HCT116 (cell line): ENCODE results near the gene ZFAND6. TPM values are rescaled to one million over a fixed set of nuclear protein-coding genes. Genes with fewer than 3 reads are reported as not detected.

Experiments
- ATAC-seq: fragments of 200-7000 bp; cut with Tn5 transposase; 2 replicates; pipeline ENCODE4 v1.9.1; 2020; ENCODE audit warnings: mild to moderate bottlenecking, moderate library complexity
- BruUV-seq: library from RNA; stranded (reverse); fragments of 400-500 nt; replicated peaks from 2 replicates; lab custom pipeline; 2021; lab: Mats Ljungman, UMichigan
- CTCF ChIA-PET: fragments of 300-600 bp; sonication (Branson Sonifier 250); formaldehyde crosslinking; loops from one replicate; lab custom pipeline; 2021; ENCODE audit warnings: antibody characterized with exemption; lab: Charles Lee
- POLR2A ChIA-PET: fragments of 300-600, 350-600 bp; sonication (Branson Sonifier 250); formaldehyde crosslinking; loops from one replicate; lab custom pipeline; 2021; ENCODE audit warnings: antibody characterized with exemption; lab: Charles Lee
- RAD21 ChIA-PET, 2 experiments: fragments of 300-600 bp; sonication (Branson Sonifier 250); formaldehyde crosslinking; loops; one replicate each; lab custom pipeline; 2023; ENCODE audit warnings: low total read pairs in 2 of 2; ENCODE audit not compliant: uncharacterized antibody in 2 of 2, unreplicated experiment in 2 of 2, low non-redundant PET in 1 of 2; lab: Charles Lee
- DNase-seq: peaks from one replicate; pipeline ENCODE4 v3.0.0-alpha.2; 2010; ENCODE audit warnings: low read depth, low spot score
- H2AFZ ChIP-seq: fragments of 200-600 bp; shearing (Covaris generic), sonication (generic); 2 replicates; pipeline ENCODE4 v1.6.1; 2017; ENCODE audit warnings: low read depth, mixed run types, mixed read lengths, antibody characterized with exemption, low read length; ENCODE audit not compliant: poor library complexity, severe bottlenecking
- H3K27ac ChIP-seq: 2 replicates; pipeline ENCODE4 v1.5.1; 2012; ENCODE audit warnings: low read depth, low read length
- H3K27me3 ChIP-seq: fragments of 200-600 bp; sonication (generic); 2 replicates; pipeline ENCODE4 v1.6.1; 2016; ENCODE audit warnings: mixed run types, low read length, mixed read lengths; ENCODE audit not compliant: insufficient read depth
- H3K36me3 ChIP-seq, 2 experiments: fragments of 200-500 bp in 1 of 2; fragments of 200-600 bp in 1 of 2; sonication (Bioruptor generic) in 1 of 2; sonication (generic) in 1 of 2; 2 replicates each; pipeline versions ENCODE4 v1.5.1 to v1.6.1; 2014 to 2016; ENCODE audit warnings: low read length in 2 of 2, inconsistent platforms in 1 of 2, mixed read lengths in 1 of 2, mixed run types in 1 of 2; ENCODE audit not compliant: insufficient read depth in 2 of 2, control insufficient read depth in 1 of 2
- H3K4me1 ChIP-seq, 2 experiments: fragments of 200-600 bp in 1 of 2; sonication (generic) in 1 of 2; 2 replicates each; pipeline versions ENCODE4 v1.5.1 to v1.6.1; 2012 to 2017; ENCODE audit warnings: low read length in 2 of 2, inconsistent platforms in 1 of 2, mild to moderate bottlenecking in 1 of 2, mixed read lengths in 1 of 2, mixed run types in 1 of 2, moderate library complexity in 1 of 2; ENCODE audit not compliant: insufficient read depth in 2 of 2, control insufficient read depth in 1 of 2
- H3K4me2 ChIP-seq: fragments of 200-600 bp; sonication (generic); 2 replicates; pipeline ENCODE4 v1.6.1; 2017; ENCODE audit warnings: mixed run types, low read length, mixed read lengths
- H3K4me3 ChIP-seq, 2 experiments: fragments of 200-600 bp in 1 of 2; sonication (generic) in 1 of 2; replicated peaks in 1 of 2; 2 replicates each; pipeline ENCODE4 v1.5.1; 2011 to 2016; ENCODE audit warnings: low read length in 2 of 2, control low read depth in 1 of 2, low read depth in 1 of 2, mild to moderate bottlenecking in 1 of 2, mixed read lengths in 1 of 2, mixed run types in 1 of 2
- H3K79me2 ChIP-seq: fragments of 200-600 bp; sonication (generic); 2 replicates; pipeline ENCODE4 v1.6.1; 2017; ENCODE audit warnings: mild to moderate bottlenecking, mixed run types, low read length, moderate library complexity, mixed read lengths; ENCODE audit not compliant: insufficient read depth
- H3K9ac ChIP-seq: fragments of 200-600 bp; sonication (generic); 2 replicates; pipeline ENCODE4 v1.6.1; 2016; ENCODE audit warnings: low read length, mixed read lengths
- H3K9me2 ChIP-seq: fragments of 200-600 bp; sonication (generic), shearing (Covaris generic); 2 replicates; pipeline ENCODE4 v1.6.1; 2017; ENCODE audit warnings: mixed run types, mild to moderate bottlenecking, moderate library complexity; ENCODE audit not compliant: insufficient read depth
- H3K9me3 ChIP-seq, 2 experiments: fragments of 200-500 bp in 1 of 2; fragments of 200-600 bp in 1 of 2; sonication (Bioruptor generic) in 1 of 2; sonication (generic) in 1 of 2; 2 replicates each; pipeline ENCODE4 v1.6.1; 2014 to 2017; ENCODE audit warnings: low read length in 2 of 2, mixed read lengths in 2 of 2, inconsistent platforms in 1 of 2, low read depth in 1 of 2, mild to moderate bottlenecking in 1 of 2, mixed run types in 1 of 2, moderate library complexity in 1 of 2; ENCODE audit not compliant: control insufficient read depth in 1 of 2, insufficient read depth in 1 of 2
- H4K20me1 ChIP-seq: fragments of 200-600 bp; sonication (generic), shearing (Covaris generic); 2 replicates; pipeline ENCODE4 v1.6.1; 2017; ENCODE audit warnings: mixed run types, mild to moderate bottlenecking, moderate library complexity; ENCODE audit not compliant: insufficient read depth
- CEBPB ChIP-seq: IDR thresholded peaks from 2 replicates; pipeline ENCODE4 v1.6.1; 2012; ENCODE audit warnings: low read depth
- CTCF ChIP-seq, 3 experiments: fragments of 200-600 bp in 1 of 3; sonication (generic) in 1 of 3; IDR thresholded peaks in 2 of 3; conservative IDR thresholded peaks in 1 of 3; 2 replicates each; pipeline ENCODE4 v1.5.1; 2012 to 2017; ENCODE audit warnings: low read depth in 2 of 3, low read length in 2 of 3, antibody characterized with exemption in 1 of 3, borderline replicate concordance in 1 of 3, control low read depth in 1 of 3, mild to moderate bottlenecking in 1 of 3, mixed read lengths in 1 of 3, mixed run types in 1 of 3, moderate library complexity in 1 of 3; ENCODE audit not compliant: insufficient read depth in 1 of 3
- EZH2 ChIP-seq: fragments of 200-600 bp; sonication (generic); IDR thresholded peaks from 2 replicates; pipeline ENCODE4 v1.6.1; 2017; ENCODE audit warnings: antibody characterized with exemption, mixed run types
- intact Hi-C: fragments of 100-400 bp; cut with micrococcal nuclease; formaldehyde crosslinking; loops from 2 replicates; pipeline ENCODE4 v1.10.0; 2022
- total RNA-seq: library from RNA; stranded (reverse); gene quantifications from one replicate; pipeline ENCODE4 v1.2.1, GENCODE V29; 2021; ENCODE audit not compliant: unreplicated experiment

Gene ZFAND6
- total RNA-seq, 1 experiment from 2014 or later = 51.3 TPM

- ChIA-PET CTCF (interaction anchor here (1.1 kb wide), 2 partner anchors 9 to 10 kb away, joined by 3 to 4 read pairs; no protein-coding TSS in a partner anchor), POLR2A (interaction anchor here (0.6 kb wide), 1 partner anchor 122 kb away, joined by 3 read pairs; no protein-coding TSS in a partner anchor), RAD21 (no interaction called here)
- TF ChIP-seq CEBPB (no peak), EZH2 (no peak)
- no TSS peak for BruUV-seq
- no peaks in the 10 kb centered on the region for H4K20me1 ChIP-seq
- H3K4me2 ChIP-seq = no peak overlapping the region
- no peaks in the 10 kb centered on the region for H3K27me3 ChIP-seq
- H3K9me2 ChIP-seq = no peaks in the 10 kb centered on the region
- ATAC-seq (no peak), DNase-seq (no peak)
- no peak overlapping the region for H3K27ac ChIP-seq
- no peak overlapping the region for H3K4me3 ChIP-seq
- H3K79me2 ChIP-seq = peaks cover 64% of the 10 kb centered on the region
- H3K9ac ChIP-seq = no peak overlapping the region
- H3K36me3 ChIP-seq = no peaks in the 10 kb centered on the region
- no peaks in the 10 kb centered on the region for H3K4me1 ChIP-seq
- H3K9me3 ChIP-seq = no peaks in the 10 kb centered on the region
- intact Hi-C loops = no loop called here
- H2AFZ ChIP-seq = no peak overlapping the region
These were observed 21.9 kb downstream of the ZFAND6 start for GRCh38 chr15:80081390-80081789.

GRCh38 chr15:80087104-80087503 is 27.6 kb downstream of the ZFAND6 start:
- no peak for DNase-seq
- H3K9ac ChIP-seq = no peak overlapping the region
- no peak overlapping the region for H3K27ac ChIP-seq
- H3K4me2 ChIP-seq = no peak overlapping the region
- TF ChIP-seq EZH2 (no peak), CTCF (IDR thresholded peaks at IDR 0.05 in 2 of 3, conservative IDR thresholded peaks at IDR 0.05 in 1 of 3; ENCODE audit: borderline replicate concordance in 1 of 3, insufficient read depth in 1 of 3, low read depth in 2 of 3, low read length in 2 of 3) (peak in 1 of 3 experiments; percentile 30; a peak in 2 of 6 replicates)
- H3K79me2 ChIP-seq = peaks cover 61% of the 10 kb centered on the region
- no peaks in the 10 kb centered on the region for H3K9me2 ChIP-seq
- no peaks in the 10 kb centered on the region for H4K20me1 ChIP-seq
- no TSS peak for BruUV-seq
- no peak for ATAC-seq
- RAD21 ChIA-PET = no interaction called here
- H2AFZ ChIP-seq = no peak overlapping the region
- POLR2A ChIA-PET = interaction anchor here (1.0 kb wide), 1 partner anchor 15 kb away, joined by 3 read pairs; no protein-coding TSS in a partner anchor
- no peak overlapping the region for H3K4me3 ChIP-seq
- H3K9me3 ChIP-seq = no peaks in the 10 kb centered on the region
- H3K36me3 ChIP-seq = no peaks in the 10 kb centered on the region
- H3K4me1 ChIP-seq = no peaks in the 10 kb centered on the region
- intact Hi-C loops = no loop called here
- H3K27me3 ChIP-seq = no peaks in the 10 kb centered on the region
- CTCF ChIA-PET = no interaction called here
